ENCODE measurements around the gene BLTP3B.

- no peak for TF ChIP-seq CTCF (conservative IDR thresholded peaks at IDR 0.05)
- TF ChIP-seq EZH2 (IDR thresholded peaks at IDR 0.05; ENCODE audit: low read depth), result no peak
Observed at GRCh38 chr12:100164153-100164704, 21.6 kb upstream of the BLTP3B start.
